OCI-LY7 (cell line): ENCODE results near the gene ZNF558. TPM values are rescaled to one million over a fixed set of nuclear protein-coding genes. Genes with fewer than 3 reads are reported as not detected.

ENCODE experiments used
- BruUV-seq: library from RNA; stranded (reverse); fragments of 400-500 nt; replicated peaks from 2 replicates; lab custom pipeline; 2021; lab: Mats Ljungman, UMichigan
- CTCF ChIA-PET: fragments of 300-600 bp; sonication (Branson Sonifier 250); formaldehyde crosslinking; loops from one replicate; lab custom pipeline; 2022; ENCODE audit warnings: antibody characterized with exemption; ENCODE audit not compliant: unreplicated experiment; lab: Charles Lee
- POLR2A ChIA-PET: fragments of 300-600 bp; sonication (Branson Sonifier 250); formaldehyde crosslinking; loops from one replicate; lab custom pipeline; 2022; ENCODE audit warnings: antibody characterized with exemption; lab: Charles Lee
- DNase-seq: peaks from one replicate; pipeline ENCODE4 v3.0.0-alpha.2; 2015; ENCODE audit warnings: low spot score
- H2AFZ ChIP-seq: fragments of 200-600 bp; sonication (generic), shearing (Covaris generic); 2 replicates; pipeline ENCODE4 v1.6.1; 2014; ENCODE audit warnings: mild to moderate bottlenecking, antibody characterized with exemption, low read length, moderate library complexity
- H3K27ac ChIP-seq: fragments of 200-600 bp; sonication (generic); 2 replicates; pipeline ENCODE4 v1.5.1; 2014; ENCODE audit warnings: mixed run types, low read depth, mild to moderate bottlenecking, moderate library complexity, low read length, inconsistent platforms; ENCODE audit not compliant: poor library complexity, severe bottlenecking
- H3K36me3 ChIP-seq: fragments of 200-600 bp; sonication (generic); 2 replicates; pipeline ENCODE4 v1.6.1; 2014; ENCODE audit warnings: mild to moderate bottlenecking, antibody characterized with exemption, low read length, moderate library complexity, mixed read lengths; ENCODE audit not compliant: insufficient read depth
- H3K4me1 ChIP-seq: fragments of 200-600 bp; sonication (generic); 2 replicates; pipeline ENCODE4 v1.5.1; 2014; ENCODE audit warnings: mild to moderate bottlenecking, low read length; ENCODE audit not compliant: insufficient read depth, poor library complexity, severe bottlenecking
- H3K4me2 ChIP-seq: fragments of 200-600 bp; sonication (generic); 2 replicates; pipeline ENCODE4 v1.6.1; 2014; ENCODE audit warnings: mild to moderate bottlenecking, low read length
- H3K4me3 ChIP-seq: fragments of 200-600 bp; sonication (generic); 2 replicates; pipeline ENCODE4 v1.5.1; 2014; ENCODE audit warnings: mild to moderate bottlenecking, low read depth, low read length; ENCODE audit not compliant: poor library complexity, severe bottlenecking
- H3K79me2 ChIP-seq: fragments of 200-600 bp; sonication (generic); 2 replicates; pipeline ENCODE4 v1.6.1; 2016; ENCODE audit warnings: low read depth, mild to moderate bottlenecking, low read length, moderate library complexity, mixed read lengths; ENCODE audit not compliant: insufficient read depth
- H3K9me2 ChIP-seq: fragments of 200-600 bp; sonication (generic); 2 replicates; pipeline ENCODE4 v1.6.1; 2016; ENCODE audit warnings: mild to moderate bottlenecking, low read length, mixed read lengths; ENCODE audit not compliant: insufficient read depth
- H3K9me3 ChIP-seq: fragments of 200-600 bp; sonication (generic); 2 replicates; pipeline ENCODE4 v1.6.1; 2014; ENCODE audit warnings: mild to moderate bottlenecking, mixed run types, low read length, mixed read lengths
- H4K20me1 ChIP-seq: fragments of 200-600 bp; sonication (generic); 2 replicates; pipeline ENCODE4 v1.6.1; 2014; ENCODE audit warnings: mild to moderate bottlenecking, antibody characterized with exemption, low read length, moderate library complexity, mixed read lengths; ENCODE audit not compliant: insufficient read depth
- CTCF ChIP-seq: fragments of 200-600 bp; sonication (generic); conservative IDR thresholded peaks from 2 replicates; pipeline ENCODE4 v1.5.1; 2014; ENCODE audit warnings: mild to moderate bottlenecking, antibody characterized with exemption, low read length, moderate library complexity, mixed read lengths
- EZH2phosphoT487 ChIP-seq: fragments of 200-600 bp; sonication (generic); IDR thresholded peaks from 2 replicates; pipeline ENCODE4 v1.6.1; 2018; ENCODE audit warnings: low read depth, borderline replicate concordance, mild to moderate bottlenecking, mixed run types, antibody characterized with exemption, low read length, moderate library complexity, mixed read lengths
- intact Hi-C: fragments of 100-400 bp; cut with micrococcal nuclease; formaldehyde crosslinking; loops from one replicate; pipeline ENCODE4 v1.10.0; 2022; ENCODE audit not compliant: unreplicated experiment
- total RNA-seq, 2 experiments: library from RNA; depleted of rRNA in 1 of 2; stranded (reverse); fragments of >200 nt in 1 of 2; shearing (Covaris generic) in 1 of 2; gene quantifications; 2 replicates each; pipeline ENCODE4 v1.2.3, GENCODE V29; 2014 to 2022

The ZNF558 gene
- total RNA-seq, 2 experiments from 2014 or later = 18.0 to 19.7 TPM

GRCh38 chr19:8880868-8881488, 48.9 kb upstream of the ZNF558 start:
- ChIA-PET POLR2A (no interaction called here), CTCF (no interaction called here)
- no TSS peak for BruUV-seq
- Histone ChIP-seq H3K27ac (no peak overlapping the region), H3K79me2 (no peaks in the 10 kb centered on the region), H3K36me3 (no peaks in the 10 kb centered on the region), H3K9me3 (no peaks in the 10 kb centered on the region), H3K4me1 (no peaks in the 10 kb centered on the region), H3K4me2 (no peak overlapping the region), H2AFZ (no peak overlapping the region), H3K9me2 (no peaks in the 10 kb centered on the region), H4K20me1 (no peaks in the 10 kb centered on the region), H3K4me3 (no peak overlapping the region)
- TF ChIP-seq CTCF = no peak
- no peak for TF ChIP-seq EZH2phosphoT487
- intact Hi-C loops = no loop called here
- no peak for DNase-seq

DNA sequence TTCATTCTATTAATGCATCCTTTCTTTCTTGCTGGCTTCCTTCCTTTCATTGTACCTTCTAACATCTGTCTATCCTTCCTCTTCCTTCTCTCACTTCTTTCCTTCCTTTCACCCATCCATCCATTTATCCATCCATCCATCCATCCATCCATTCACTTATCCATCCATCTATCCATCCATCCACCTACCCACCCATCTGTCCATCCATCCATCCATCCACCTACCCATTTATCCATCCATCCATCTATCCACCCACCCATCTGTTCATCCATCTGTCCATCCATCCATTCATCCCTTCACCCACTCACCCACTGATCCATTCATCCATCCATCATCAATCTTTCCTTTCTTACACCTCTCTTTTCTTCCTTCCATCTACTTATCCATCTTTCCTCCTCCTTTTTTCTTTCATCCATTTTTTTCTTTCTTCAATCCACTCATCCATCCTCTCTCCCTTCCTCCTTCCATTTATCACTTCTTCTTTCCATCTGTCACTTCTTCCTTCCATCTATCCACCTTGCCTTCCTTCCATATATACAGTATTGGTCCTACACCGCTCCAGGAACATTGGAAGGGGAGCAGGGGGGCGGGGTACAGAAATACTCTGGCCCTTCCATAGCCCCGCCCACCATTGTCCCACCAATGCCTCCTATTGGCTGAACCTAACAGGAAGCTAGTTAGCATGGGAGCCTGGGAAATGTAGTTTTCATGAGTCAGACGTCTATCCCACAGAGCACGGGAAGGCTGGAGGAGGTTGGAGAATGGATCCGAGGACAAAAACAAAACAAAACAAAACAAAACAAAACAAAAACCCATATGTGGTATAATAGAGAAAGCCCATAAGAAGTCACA, 46.0 kb upstream of the ZNF558 start:
- Histone ChIP-seq H3K27ac (no peak overlapping the region), H4K20me1 (no peaks in the 10 kb centered on the region), H3K4me3 (no peak overlapping the region), H3K9me2 (no peaks in the 10 kb centered on the region; the same call in 1 of the 2 replicates), H3K79me2 (no peaks in the 10 kb centered on the region), H2AFZ (no peak overlapping the region), H3K4me1 (no peaks in the 10 kb centered on the region), H3K9me3 (no peaks in the 10 kb centered on the region), H3K4me2 (no peak overlapping the region), H3K36me3 (no peaks in the 10 kb centered on the region)
- POLR2A ChIA-PET = no interaction called here
- intact Hi-C loops = no loop called here
- no TSS peak for BruUV-seq
- TF ChIP-seq EZH2phosphoT487 (no peak), CTCF (no peak)
- CTCF ChIA-PET = no interaction called here
- peak; percentile 25 for DNase-seq

GRCh38 chr19:8866344-8866743, 34.2 kb upstream of the ZNF558 start:
- POLR2A ChIA-PET = no interaction called here
- Histone ChIP-seq H4K20me1 (no peaks in the 10 kb centered on the region), H3K4me1 (no peaks in the 10 kb centered on the region), H3K4me3 (no peak overlapping the region), H3K36me3 (no peaks in the 10 kb centered on the region), H3K4me2 (no peak overlapping the region), H3K79me2 (no peaks in the 10 kb centered on the region), H3K27ac (no peak overlapping the region), H2AFZ (no peak overlapping the region), H3K9me2 (no peaks in the 10 kb centered on the region), H3K9me3 (no peaks in the 10 kb centered on the region)
- no peak for DNase-seq
- no TSS peak for BruUV-seq
- no peak for TF ChIP-seq CTCF
- no peak for TF ChIP-seq EZH2phosphoT487
- intact Hi-C loops = no loop called here
- CTCF ChIA-PET = no interaction called here
